Adipocyte (in vitro differentiated cells): ENCODE results near the gene SUV39H1.
"Not testable (repeated sequence)": the region's sequence is repeated elsewhere in the genome, so short reads cannot be mapped to it uniquely, and the experiment has no call there.

Experiments used
- DNase-seq: peaks from one replicate; pipeline ENCODE4 v3.0.0-alpha.2; 2015; ENCODE audit warnings: low read depth
- H3K27me3 ChIP-seq: replicated peaks from 2 replicates; pipeline ENCODE4 v1.7.0; 2013; ENCODE audit warnings: mild to moderate bottlenecking, low read length, moderate library complexity; ENCODE audit not compliant: control insufficient read depth, insufficient read depth
- H3K36me3 ChIP-seq: 2 replicates; pipeline ENCODE4 v1.7.0; 2013; ENCODE audit warnings: low read length, mild to moderate bottlenecking, moderate library complexity; ENCODE audit not compliant: control insufficient read depth, insufficient read depth, severe bottlenecking
- H3K4me1 ChIP-seq: 2 replicates; pipeline ENCODE4 v1.7.0; 2013; ENCODE audit warnings: mild to moderate bottlenecking, low read length, moderate library complexity; ENCODE audit not compliant: control insufficient read depth, insufficient read depth
- H3K4me3 ChIP-seq: 2 replicates; pipeline ENCODE4 v1.7.0; 2013; ENCODE audit warnings: mild to moderate bottlenecking, low read length, moderate library complexity
- H3K9ac ChIP-seq: 2 replicates; pipeline ENCODE4 v1.7.0; 2013; ENCODE audit warnings: mild to moderate bottlenecking, low read length, moderate library complexity
- H3K9me3 ChIP-seq: 2 replicates; pipeline ENCODE4 v1.7.0; 2013; ENCODE audit warnings: mild to moderate bottlenecking, low read length, moderate library complexity; ENCODE audit not compliant: control insufficient read depth

Gene SUV39H1

DNA sequence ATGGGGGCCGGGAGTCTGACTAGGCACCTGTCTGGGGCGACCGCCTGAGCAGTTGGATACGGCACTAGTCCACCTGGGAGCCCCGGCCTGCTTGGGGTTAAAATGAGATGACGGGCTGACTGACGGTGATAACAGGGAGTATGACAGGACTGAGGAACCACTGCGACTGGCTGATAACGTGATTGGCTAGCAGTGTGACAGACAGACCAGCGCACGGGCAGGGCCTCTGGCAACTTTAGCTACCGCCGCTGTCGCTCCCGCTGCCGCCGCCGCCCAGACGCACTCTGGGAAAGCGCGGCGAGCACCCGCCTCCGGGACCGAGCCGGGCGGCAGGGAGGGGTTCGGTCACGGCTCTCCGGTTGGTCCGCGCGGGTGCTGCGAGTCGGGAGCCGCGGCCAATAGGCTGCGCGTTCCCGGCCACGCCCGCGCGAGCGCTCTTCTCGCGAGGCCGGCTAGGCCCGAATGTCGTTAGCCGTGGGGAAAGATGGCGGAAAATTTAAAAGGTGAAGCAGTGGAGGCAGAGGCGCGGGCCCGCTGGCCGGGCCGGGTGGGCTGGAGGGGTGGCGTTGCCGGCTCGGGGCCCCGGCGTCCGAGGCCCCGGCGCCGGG lies at the start of gene SUV39H1:
TSS of gene SUV39H1 (plus strand) at position 434 of the 608 bp plus-strand sequence. CDS start at position 485, 51 bp downstream.
- peaks cover 10% of the 10 kb centered on the region for H3K27me3 ChIP-seq
- H3K4me3 ChIP-seq = peak within 1 kb of the TSS; percentile 89
- H3K4me1 ChIP-seq = peaks cover 3% of the 10 kb centered on the region
- H3K9me3 ChIP-seq = no peaks in the 10 kb centered on the region
- peak; percentile 94 for DNase-seq
- peak within 1 kb of the TSS; percentile 89 for H3K9ac ChIP-seq
- H3K36me3 ChIP-seq = no peaks in the 10 kb centered on the region

DNA sequence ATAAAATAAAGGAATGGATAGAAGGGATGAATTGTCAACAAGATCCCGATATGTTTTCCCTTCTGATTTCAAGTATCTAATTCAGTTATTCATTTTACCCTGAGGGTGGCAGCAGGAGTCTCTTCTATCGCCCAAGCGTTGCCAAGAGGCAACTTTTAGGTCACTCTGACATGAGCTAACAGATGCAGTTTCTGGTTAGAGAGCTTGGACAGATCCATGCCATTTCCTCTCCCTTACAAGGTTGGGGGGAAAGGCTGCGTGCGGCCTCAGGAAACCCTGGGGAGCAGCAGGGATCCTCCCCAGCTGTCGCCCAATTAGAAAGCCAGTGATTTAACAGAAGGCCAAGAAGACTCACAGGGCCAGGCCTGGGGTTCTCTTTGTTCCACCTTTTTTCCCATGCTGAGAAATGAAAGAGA lies 48.2 kb upstream of the SUV39H1 start:
- H3K9ac ChIP-seq = no peak overlapping the region
- no peaks in the 10 kb centered on the region for H3K36me3 ChIP-seq
- H3K9me3 ChIP-seq = no peaks in the 10 kb centered on the region
- DNase-seq = peak; percentile 51
- H3K4me3 ChIP-seq = no peak overlapping the region
- H3K4me1 ChIP-seq = no peaks in the 10 kb centered on the region
- peaks cover 13% of the 10 kb centered on the region for H3K27me3 ChIP-seq

DNA sequence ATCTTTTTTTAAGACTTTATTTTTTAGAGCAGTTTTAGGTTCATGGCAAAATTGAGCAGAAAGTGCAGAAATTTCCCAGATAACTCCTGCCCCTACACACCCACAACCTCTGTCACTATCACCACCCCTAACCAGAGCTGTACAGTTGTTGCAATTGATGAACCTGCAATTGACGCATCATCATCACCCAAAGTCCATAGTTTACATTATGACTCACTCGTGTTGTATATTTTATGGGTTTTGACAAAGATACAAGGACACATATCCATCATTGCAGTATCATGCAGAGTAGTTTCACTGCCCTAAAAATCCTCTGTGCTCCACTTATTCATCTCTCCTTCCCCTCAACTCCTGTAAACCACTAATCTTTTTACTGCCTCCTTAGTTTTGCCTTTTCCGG lies 47.4 kb upstream of the SUV39H1 start:
- DNase-seq = no peak
- Histone ChIP-seq H3K9me3 (no peaks in the 10 kb centered on the region), H3K27me3 (peaks cover 16% of the 10 kb centered on the region), H3K4me3 (no peak overlapping the region), H3K36me3 (no peaks in the 10 kb centered on the region), H3K4me1 (no peaks in the 10 kb centered on the region), H3K9ac (no peak overlapping the region)

GRCh38 chrX:48652055-48652579 lies 44.4 kb upstream of the SUV39H1 start:
- H3K4me1 ChIP-seq, H3K4me3 ChIP-seq, H3K9me3 ChIP-seq, H3K36me3 ChIP-seq, DNase-seq, H3K9ac ChIP-seq: not testable (repeated sequence)
- H3K27me3 ChIP-seq = peaks cover 28% of the 10 kb centered on the region

DNA sequence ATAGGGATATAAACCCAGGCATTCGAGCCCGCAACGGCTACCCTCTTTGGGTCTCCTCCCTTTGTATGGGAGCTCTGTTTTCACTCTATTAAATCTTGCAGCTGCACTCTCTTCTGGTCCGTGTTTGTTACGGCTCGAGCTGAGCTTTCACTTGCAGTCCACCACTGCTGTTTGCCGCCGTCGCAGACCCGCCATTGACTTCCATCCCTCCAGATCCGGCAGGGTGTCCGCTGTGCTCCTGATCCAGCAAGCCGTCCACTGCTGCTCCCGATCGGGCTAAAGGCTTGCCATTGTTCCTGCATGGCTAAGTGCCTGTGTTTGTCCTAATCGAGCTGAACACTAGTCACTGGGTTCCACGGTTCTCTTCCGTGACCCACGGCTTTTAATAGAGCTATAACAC lies 41.8 kb upstream of the SUV39H1 start:
- not testable (repeated sequence) for H3K4me3 ChIP-seq, H3K4me1 ChIP-seq, H3K9ac ChIP-seq, H3K36me3 ChIP-seq, H3K9me3 ChIP-seq, DNase-seq
- H3K27me3 ChIP-seq = peaks cover 25% of the 10 kb centered on the region

DNA sequence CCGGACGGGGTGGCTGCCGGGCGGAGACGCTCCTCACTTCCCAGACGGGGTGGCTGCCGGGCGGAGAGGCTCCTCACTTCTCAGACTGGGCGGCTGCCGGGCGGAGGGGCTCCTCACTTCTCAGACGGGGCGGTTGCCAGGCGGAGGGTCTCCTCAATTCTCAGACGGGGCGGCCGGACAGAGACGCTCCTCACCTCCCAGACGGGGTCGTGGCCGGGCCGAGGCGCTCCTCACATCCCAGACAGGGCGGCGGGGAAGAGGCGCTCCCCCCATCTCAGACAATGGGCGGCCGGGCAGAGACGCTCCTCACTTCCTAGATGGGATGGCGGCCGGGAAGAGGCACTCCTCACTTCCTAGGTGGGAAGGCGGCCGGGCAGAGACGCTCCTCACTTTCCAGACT lies 36.8 kb upstream of the SUV39H1 start:
- H3K4me3 ChIP-seq, DNase-seq, H3K36me3 ChIP-seq, H3K4me1 ChIP-seq, H3K9ac ChIP-seq: not testable (repeated sequence)
- H3K9me3 ChIP-seq = peaks cover 15% of the 10 kb centered on the region
- H3K27me3 ChIP-seq = peaks cover 14% of the 10 kb centered on the region

DNA sequence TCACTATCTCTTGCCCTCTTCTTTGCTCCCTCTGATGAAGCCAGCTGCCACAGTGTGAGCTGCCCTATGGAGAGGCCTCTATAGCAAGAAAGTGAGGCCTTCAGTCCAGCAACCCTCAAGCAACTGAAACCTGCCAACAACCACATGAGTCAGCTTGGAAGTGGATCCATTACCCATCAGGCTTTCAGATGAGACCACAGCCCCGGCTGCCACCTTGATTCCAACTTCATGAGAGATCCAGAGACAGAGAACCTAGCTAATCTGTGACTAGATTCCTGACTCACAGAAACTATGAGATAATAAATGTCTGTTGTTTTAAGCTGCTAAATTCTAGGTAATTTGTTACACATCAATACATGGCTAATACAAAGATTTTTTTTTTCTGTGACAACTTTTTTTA lies 33.3 kb upstream of the SUV39H1 start:
- Histone ChIP-seq H3K4me3 (no peak overlapping the region), H3K9ac (no peak overlapping the region), H3K9me3 (peaks cover 8% of the 10 kb centered on the region), H3K36me3 (no peaks in the 10 kb centered on the region), H3K4me1 (no peaks in the 10 kb centered on the region), H3K27me3 (peaks cover 6% of the 10 kb centered on the region)
- no peak for DNase-seq

- Histone ChIP-seq H3K4me1 (no peaks in the 10 kb centered on the region), H3K9ac (no peak overlapping the region), H3K27me3 (peaks cover 10% of the 10 kb centered on the region), H3K9me3 (peaks cover 8% of the 10 kb centered on the region), H3K4me3 (no peak overlapping the region), H3K36me3 (no peaks in the 10 kb centered on the region)
- no peak for DNase-seq
Measured at GRCh38 chrX:48664156-48664555, 32.4 kb upstream of the SUV39H1 start.

DNA sequence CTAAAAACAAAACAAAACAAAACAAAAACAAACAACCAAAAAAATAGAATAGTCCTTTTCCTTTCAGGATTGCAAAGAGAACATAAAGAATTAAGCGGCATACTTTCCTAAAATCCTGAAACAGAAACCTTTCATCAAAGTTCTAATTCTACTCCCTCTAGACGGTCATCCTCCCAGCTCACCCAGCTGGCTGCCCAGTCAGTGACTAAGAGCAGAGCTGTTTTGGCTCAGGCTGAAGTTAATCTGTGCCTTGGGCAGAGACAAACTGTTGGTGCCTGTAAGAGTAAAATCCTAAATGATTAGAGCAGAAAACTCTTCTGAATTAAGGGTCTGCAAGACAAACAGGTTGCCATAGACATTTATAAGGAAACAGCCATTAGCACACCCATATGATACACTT lies 30.5 kb upstream of the SUV39H1 start:
- DNase-seq = no peak
- no peak overlapping the region for H3K4me3 ChIP-seq
- H3K27me3 ChIP-seq = peaks cover 8% of the 10 kb centered on the region
- H3K9ac ChIP-seq = no peak overlapping the region
- H3K9me3 ChIP-seq = peaks cover 8% of the 10 kb centered on the region
- no peaks in the 10 kb centered on the region for H3K36me3 ChIP-seq
- H3K4me1 ChIP-seq = no peaks in the 10 kb centered on the region

GRCh38 chrX:48666649-48667048 lies 29.9 kb upstream of the SUV39H1 start:
- Histone ChIP-seq H3K36me3 (no peaks in the 10 kb centered on the region), H3K4me3 (no peak overlapping the region), H3K27me3 (peaks cover 4% of the 10 kb centered on the region), H3K4me1 (no peaks in the 10 kb centered on the region), H3K9ac (no peak overlapping the region), H3K9me3 (peaks cover 8% of the 10 kb centered on the region)
- DNase-seq = no peak

DNA sequence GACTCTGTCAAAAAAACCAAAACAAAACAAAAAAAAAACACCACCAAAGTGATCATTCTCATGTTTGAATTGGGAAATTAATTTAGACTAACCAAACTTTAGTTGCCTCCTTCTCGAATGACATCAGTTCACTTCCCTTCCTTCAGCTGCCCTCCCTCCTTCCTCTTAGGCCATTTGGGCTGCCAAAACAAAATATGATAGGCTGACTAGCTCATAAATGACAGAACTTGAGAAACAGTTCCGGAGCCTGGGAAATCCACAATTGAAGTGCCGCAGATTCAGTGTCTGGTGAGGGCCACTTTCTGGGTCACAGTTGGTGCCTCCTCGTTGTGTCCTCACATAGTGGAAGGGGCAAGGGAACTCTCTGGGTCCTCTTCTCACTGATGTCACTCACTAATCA lies 29.0 kb upstream of the SUV39H1 start:
- peaks cover 8% of the 10 kb centered on the region for H3K9me3 ChIP-seq
- DNase-seq = no peak
- no peak overlapping the region for H3K9ac ChIP-seq
- H3K4me1 ChIP-seq = no peaks in the 10 kb centered on the region
- H3K36me3 ChIP-seq = no peaks in the 10 kb centered on the region
- no peak overlapping the region for H3K4me3 ChIP-seq
- H3K27me3 ChIP-seq = peaks cover 4% of the 10 kb centered on the region

DNA sequence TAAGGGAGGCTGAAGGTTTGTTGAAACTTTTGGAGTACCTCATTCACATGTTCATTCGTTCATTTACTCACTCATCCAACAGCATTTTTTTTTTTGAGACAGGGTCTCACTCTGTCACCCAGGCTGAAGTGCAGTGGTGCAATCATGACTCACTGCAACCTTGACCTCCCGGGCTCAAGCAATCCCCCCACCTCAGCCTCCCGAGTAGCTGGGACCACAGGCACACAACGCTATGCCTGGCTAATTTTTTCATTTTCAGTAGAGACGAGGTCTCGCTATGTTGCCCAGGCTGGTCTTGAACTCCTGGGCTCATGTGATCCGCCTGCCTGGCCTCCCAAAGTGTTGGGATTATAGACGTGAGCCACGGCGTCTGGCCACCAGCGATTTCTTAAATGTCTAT lies 28.3 kb upstream of the SUV39H1 start:
- not testable (repeated sequence) for H3K9ac ChIP-seq, H3K27me3 ChIP-seq, H3K4me1 ChIP-seq, H3K4me3 ChIP-seq, DNase-seq, H3K9me3 ChIP-seq, H3K36me3 ChIP-seq
